ENCODE results near the gene SMIM21. TPM values are rescaled to one million over a fixed set of nuclear protein-coding genes. Genes with fewer than 3 reads are reported as not detected.

The SMIM21 gene
- total RNA-seq, result not detected in 2 replicates

GRCh38 chr18:75427603-75428002 is at the start of gene SMIM21:
Gene SMIM21 (minus strand): TSS chr18:75427703. CDS start chr18:75427563, 140 bp downstream.
- Mint-ChIP-seq H3K36me3 (ENCODE audit: low read depth) (no peaks in the 10 kb centered on the region), H3K4me3 (ENCODE audit: low read depth) (no peak within 1 kb of the TSS), H3K27me3 (ENCODE audit: low read depth) (no peaks in the 10 kb centered on the region), H3K9me3 (no peaks in the 10 kb centered on the region), H3K4me1 (ENCODE audit: low read depth) (no peaks in the 10 kb centered on the region), H3K27ac (no peak within 1 kb of the TSS)
- intact Hi-C loops (cut with micrococcal nuclease), result no loop called here
- no peak for DNase-seq (ENCODE audit: low spot score)

- Mint-ChIP-seq H3K9me3 (no peaks in the 10 kb centered on the region), H3K4me3 (ENCODE audit: low read depth) (no peak overlapping the region), H3K27ac (no peak overlapping the region), H3K36me3 (ENCODE audit: low read depth) (no peaks in the 10 kb centered on the region), H3K27me3 (ENCODE audit: low read depth) (peaks cover 2% of the 10 kb centered on the region), H3K4me1 (ENCODE audit: low read depth) (no peaks in the 10 kb centered on the region)
- DNase-seq (ENCODE audit: low spot score), result no peak
- intact Hi-C loops (cut with micrococcal nuclease), result loop anchor here (10.0 kb wide), 1 partner anchor 300 kb away; no protein-coding TSS in a partner anchor
Observed at GRCh38 chr18:75475228-75475627, 47.7 kb upstream of the SMIM21 start.

DNA sequence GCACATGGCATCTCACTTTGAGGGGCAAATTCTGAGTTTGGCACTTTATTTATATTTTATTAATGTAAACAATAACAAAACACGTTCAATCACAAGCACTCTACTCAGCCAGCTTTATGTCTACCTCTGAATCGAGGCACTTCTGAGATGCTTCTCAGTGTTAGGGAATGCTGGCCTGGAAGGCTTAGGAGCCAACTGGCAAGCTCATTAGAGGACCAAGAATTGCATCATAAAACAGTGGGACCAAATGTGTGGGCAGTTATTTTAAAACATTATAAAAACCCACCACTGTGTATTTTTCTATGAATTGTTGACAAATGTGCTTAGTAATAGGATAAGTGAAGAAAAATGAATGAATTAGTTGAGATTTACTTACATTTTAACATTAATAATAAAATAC is 46.8 kb upstream of the SMIM21 start:
- Mint-ChIP-seq H3K36me3 (ENCODE audit: low read depth) (no peaks in the 10 kb centered on the region), H3K27me3 (ENCODE audit: low read depth) (peaks cover 2% of the 10 kb centered on the region), H3K9me3 (no peaks in the 10 kb centered on the region), H3K27ac (no peak overlapping the region), H3K4me3 (ENCODE audit: low read depth) (no peak overlapping the region), H3K4me1 (ENCODE audit: low read depth) (no peaks in the 10 kb centered on the region)
- no peak for DNase-seq (ENCODE audit: low spot score)
- intact Hi-C loops (cut with micrococcal nuclease), result loop anchor here (10.0 kb wide), 1 partner anchor 300 kb away; no protein-coding TSS in a partner anchor

- Mint-ChIP-seq H3K4me1 (ENCODE audit: low read depth) (no peaks in the 10 kb centered on the region), H3K4me3 (ENCODE audit: low read depth) (no peak overlapping the region), H3K9me3 (no peaks in the 10 kb centered on the region), H3K36me3 (ENCODE audit: low read depth) (no peaks in the 10 kb centered on the region), H3K27ac (no peak overlapping the region), H3K27me3 (ENCODE audit: low read depth) (peaks cover 2% of the 10 kb centered on the region)
- DNase-seq (ENCODE audit: low spot score), result no peak
- intact Hi-C loops (cut with micrococcal nuclease), result loop anchor here (10.0 kb wide), 1 partner anchor 299 kb away; no protein-coding TSS in a partner anchor
Observed at GRCh38 chr18:75473316-75473715, 45.8 kb upstream of the SMIM21 start.

DNA sequence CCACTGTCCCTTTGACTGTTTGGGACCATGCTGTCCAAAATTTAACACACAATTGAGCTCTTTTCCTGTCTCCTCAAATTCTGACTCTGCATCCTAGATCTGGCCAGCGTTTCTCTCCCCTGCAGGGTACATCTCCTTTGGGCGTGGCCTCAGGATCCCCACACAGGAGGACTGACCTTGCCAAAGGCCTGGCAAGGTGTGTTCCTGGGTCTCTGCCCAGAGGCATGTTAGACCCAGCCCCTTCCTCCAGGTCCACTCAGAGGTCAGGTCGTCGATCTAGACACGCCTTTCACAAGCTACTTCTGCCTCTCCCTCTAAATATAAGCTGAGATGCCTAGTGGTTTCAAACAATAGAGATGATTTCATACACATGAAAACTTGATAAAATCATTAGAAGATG is 45.4 kb upstream of the SMIM21 start:
- intact Hi-C loops (cut with micrococcal nuclease), result loop anchor here (10.0 kb wide), 1 partner anchor 298 kb away; no protein-coding TSS in a partner anchor
- no peak overlapping the region for H3K4me3 Mint-ChIP-seq (ENCODE audit: low read depth)
- peaks cover 2% of the 10 kb centered on the region for H3K27me3 Mint-ChIP-seq (ENCODE audit: low read depth)
- no peak overlapping the region for H3K27ac Mint-ChIP-seq
- no peaks in the 10 kb centered on the region for H3K36me3 Mint-ChIP-seq (ENCODE audit: low read depth)
- no peaks in the 10 kb centered on the region for H3K4me1 Mint-ChIP-seq (ENCODE audit: low read depth)
- H3K9me3 Mint-ChIP-seq, result no peaks in the 10 kb centered on the region
- no peak for DNase-seq (ENCODE audit: low spot score)

GRCh38 chr18:75472396-75472795 is 44.9 kb upstream of the SMIM21 start:
- no peak for DNase-seq (ENCODE audit: low spot score)
- Mint-ChIP-seq H3K9me3 (no peaks in the 10 kb centered on the region), H3K4me3 (ENCODE audit: low read depth) (no peak overlapping the region), H3K27me3 (ENCODE audit: low read depth) (no peaks in the 10 kb centered on the region), H3K4me1 (ENCODE audit: low read depth) (no peaks in the 10 kb centered on the region), H3K27ac (no peak overlapping the region), H3K36me3 (ENCODE audit: low read depth) (no peaks in the 10 kb centered on the region)
- intact Hi-C loops (cut with micrococcal nuclease), result loop anchor here (10.0 kb wide), 1 partner anchor 298 kb away; no protein-coding TSS in a partner anchor

GRCh38 chr18:75471850-75472249 is 44.3 kb upstream of the SMIM21 start:
- Mint-ChIP-seq H3K4me3 (ENCODE audit: low read depth) (no peak overlapping the region), H3K27me3 (ENCODE audit: low read depth) (no peaks in the 10 kb centered on the region), H3K36me3 (ENCODE audit: low read depth) (no peaks in the 10 kb centered on the region), H3K9me3 (no peaks in the 10 kb centered on the region), H3K27ac (no peak overlapping the region), H3K4me1 (ENCODE audit: low read depth) (no peaks in the 10 kb centered on the region)
- intact Hi-C loops (cut with micrococcal nuclease), result loop anchor here (10.0 kb wide), 1 partner anchor 297 kb away; no protein-coding TSS in a partner anchor
- DNase-seq (ENCODE audit: low spot score), result no peak

DNA sequence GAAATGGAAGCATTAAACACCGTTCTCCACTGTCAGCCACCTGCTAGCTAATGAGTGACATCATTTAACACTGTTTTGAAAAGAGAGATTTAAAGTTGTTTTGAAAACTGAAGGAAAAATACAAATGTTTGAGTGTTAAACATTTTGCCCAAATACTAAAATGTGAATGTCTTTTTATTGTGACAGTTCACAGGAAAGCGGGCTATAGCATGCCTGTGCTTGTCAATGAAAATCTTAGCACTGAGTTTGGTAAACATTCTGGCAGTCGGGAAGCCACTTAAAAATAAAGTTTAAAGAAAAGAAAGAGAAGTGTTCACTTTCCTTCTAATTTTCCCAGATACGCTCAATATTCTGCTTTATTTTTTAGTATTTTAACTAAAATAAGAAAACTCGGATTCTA is 40.3 kb upstream of the SMIM21 start:
- Mint-ChIP-seq H3K9me3 (no peaks in the 10 kb centered on the region), H3K27me3 (ENCODE audit: low read depth) (no peaks in the 10 kb centered on the region), H3K4me3 (ENCODE audit: low read depth) (no peak overlapping the region), H3K36me3 (ENCODE audit: low read depth) (no peaks in the 10 kb centered on the region), H3K4me1 (ENCODE audit: low read depth) (no peaks in the 10 kb centered on the region), H3K27ac (no peak overlapping the region)
- DNase-seq (ENCODE audit: low spot score), result no peak
- intact Hi-C loops (cut with micrococcal nuclease), result no loop called here

GRCh38 chr18:75467281-75467795 is 39.8 kb upstream of the SMIM21 start:
- no peak overlapping the region for H3K4me3 Mint-ChIP-seq (ENCODE audit: low read depth)
- intact Hi-C loops (cut with micrococcal nuclease), result no loop called here
- H3K4me1 Mint-ChIP-seq (ENCODE audit: low read depth), result no peaks in the 10 kb centered on the region
- H3K27me3 Mint-ChIP-seq (ENCODE audit: low read depth), result no peaks in the 10 kb centered on the region
- H3K36me3 Mint-ChIP-seq (ENCODE audit: low read depth), result no peaks in the 10 kb centered on the region
- no peaks in the 10 kb centered on the region for H3K9me3 Mint-ChIP-seq
- no peak overlapping the region for H3K27ac Mint-ChIP-seq
- no peak for DNase-seq (ENCODE audit: low spot score)

DNA sequence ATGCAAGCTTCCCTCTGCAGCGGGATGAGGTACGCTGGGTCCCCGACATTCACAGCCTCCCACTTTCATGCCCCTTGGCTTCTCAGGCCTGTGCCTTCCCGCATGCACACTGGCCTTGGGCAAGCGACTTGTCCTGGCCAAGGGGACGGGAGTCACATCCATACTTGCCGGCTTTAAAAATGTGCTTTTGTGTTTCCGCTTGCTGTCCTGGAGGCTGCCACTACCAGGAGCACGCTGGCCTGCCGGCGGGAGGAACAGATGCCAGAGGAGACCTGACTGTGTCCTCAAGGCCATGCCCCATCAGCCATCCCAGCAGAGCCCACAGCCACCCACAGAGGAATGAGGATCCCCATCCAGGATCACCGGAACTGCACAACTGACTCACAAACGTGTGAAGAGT is 36.9 kb upstream of the SMIM21 start:
- H3K9me3 Mint-ChIP-seq, result no peaks in the 10 kb centered on the region
- DNase-seq (ENCODE audit: low spot score), result no peak
- H3K27ac Mint-ChIP-seq, result no peak overlapping the region
- H3K27me3 Mint-ChIP-seq (ENCODE audit: low read depth), result peaks cover 4% of the 10 kb centered on the region
- intact Hi-C loops (cut with micrococcal nuclease), result no loop called here
- H3K4me1 Mint-ChIP-seq (ENCODE audit: low read depth), result no peaks in the 10 kb centered on the region
- H3K36me3 Mint-ChIP-seq (ENCODE audit: low read depth), result no peaks in the 10 kb centered on the region
- no peak overlapping the region for H3K4me3 Mint-ChIP-seq (ENCODE audit: low read depth)

- Mint-ChIP-seq H3K4me1 (ENCODE audit: low read depth) (no peaks in the 10 kb centered on the region), H3K9me3 (peaks cover 9% of the 10 kb centered on the region), H3K36me3 (ENCODE audit: low read depth) (no peaks in the 10 kb centered on the region), H3K27ac (no peak overlapping the region), H3K4me3 (ENCODE audit: low read depth) (no peak overlapping the region), H3K27me3 (ENCODE audit: low read depth) (peaks cover 13% of the 10 kb centered on the region)
- no peak for DNase-seq (ENCODE audit: low spot score)
- intact Hi-C loops (cut with micrococcal nuclease), result no loop called here
Observed at GRCh38 chr18:75462178-75462832, 34.8 kb upstream of the SMIM21 start.

DNA sequence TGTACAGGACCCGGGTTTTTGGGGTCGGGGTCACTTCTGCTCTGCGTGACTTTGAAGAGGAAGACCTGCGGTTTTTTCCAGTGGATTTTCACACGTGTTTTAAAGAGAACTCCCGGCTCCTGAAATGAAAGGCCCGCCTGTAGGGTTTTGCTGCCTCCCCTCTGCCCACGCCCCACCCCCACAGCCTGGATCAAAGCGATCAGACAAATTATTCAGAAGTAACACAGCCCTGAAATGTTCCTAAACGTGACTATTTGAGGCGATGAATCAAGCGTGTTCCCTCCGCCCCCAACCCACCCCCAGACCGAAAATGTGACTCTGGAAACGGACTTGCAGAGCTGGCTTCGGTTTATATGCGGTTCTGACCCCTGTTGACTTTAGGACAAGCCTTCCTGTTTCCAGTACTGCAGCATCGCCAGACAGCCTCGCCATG is 28.7 kb upstream of the SMIM21 start:
- intact Hi-C loops (cut with micrococcal nuclease), result no loop called here
- DNase-seq (ENCODE audit: low spot score), result no peak
- H3K4me3 Mint-ChIP-seq (ENCODE audit: low read depth), result no peak overlapping the region

More for the DNA sequence above, 28.7 kb upstream of the SMIM21 start:
- Mint-ChIP-seq H3K27me3 (ENCODE audit: low read depth) (peaks cover 47% of the 10 kb centered on the region), H3K36me3 (ENCODE audit: low read depth) (no peaks in the 10 kb centered on the region), H3K9me3 (peaks cover 9% of the 10 kb centered on the region), H3K27ac (no peak overlapping the region), H3K4me1 (ENCODE audit: low read depth) (no peaks in the 10 kb centered on the region)

Measured in activated T-helper 2 cell treated with anti-CD3 and anti-CD28 coated beads, Interferon-gamma antibody, Interleukin-2, Interleukin-4, amounts not matched to agents 10 μg/mL and 5 μg/mL and 100 μg/mL, durations not matched to agents 14 hours and 24 hours and 36 hours (primary cell).